Measurements from ENCODE around the gene BUB3.

BUB3 gene

DNA sequence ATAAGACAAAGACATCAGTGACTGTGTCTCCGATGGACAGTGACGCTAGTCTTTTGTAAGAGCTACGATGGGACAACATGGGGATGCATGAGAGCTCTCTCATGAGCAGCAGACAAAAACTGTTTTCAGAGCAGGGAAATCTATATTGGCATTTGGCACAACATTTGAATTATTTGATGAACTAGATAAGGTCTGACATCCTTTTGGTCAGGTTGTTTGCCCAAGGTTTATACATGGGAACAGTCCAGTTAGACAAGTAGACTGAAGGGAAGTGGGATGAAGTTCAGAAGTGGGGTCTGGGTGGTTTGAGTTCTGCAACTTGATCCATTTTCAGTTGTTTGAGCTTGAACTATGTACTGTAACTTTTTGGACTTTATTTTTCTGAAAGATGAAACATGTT, 50.8 kb downstream of the BUB3 start:
- DNase-seq = no peak

- DNase-seq = no peak
Measured at GRCh38 chr10:123212063-123212462, 57.9 kb downstream of the BUB3 start.

DNA sequence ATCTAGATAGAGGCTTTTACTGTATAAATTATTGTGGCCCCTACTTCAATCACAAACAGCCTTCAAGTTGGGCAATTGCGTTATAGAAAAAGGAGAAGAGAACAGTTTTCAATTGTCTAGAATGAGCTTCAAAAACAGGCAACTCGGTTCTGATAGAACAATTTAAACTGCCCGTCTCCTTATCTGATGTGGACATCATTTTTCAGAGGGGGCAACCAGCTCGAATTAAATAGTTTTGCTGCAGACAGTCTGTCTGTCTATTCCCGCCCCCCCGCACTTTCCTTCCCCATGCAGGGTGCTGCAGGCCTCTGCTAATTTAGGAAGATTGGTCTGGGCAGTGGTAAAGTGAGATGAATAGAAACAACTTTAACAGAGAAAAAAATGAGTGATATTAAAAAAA, 58.4 kb downstream of the BUB3 start:
- no peak for DNase-seq

- DNase-seq = no peak
Measured at GRCh38 chr10:123213192-123213591, 59.0 kb downstream of the BUB3 start.

All from eye (tissue), 1 donor.